ENCODE measurements around the gene CCNYL1. TPM values are rescaled to one million over a fixed set of nuclear protein-coding genes. Genes with fewer than 3 reads are reported as not detected.

The CCNYL1 gene
- polyA plus RNA-seq, 3 donors: 4.1 to 10.6 (median 4.6) TPM

GRCh38 chr2:207683438-207683837 is 28.0 kb upstream of the CCNYL1 start:
- no peaks in the 10 kb centered on the region for H3K27me3 ChIP-seq (ENCODE audit: control insufficient read depth in 2 of 2, insufficient read depth in 2 of 2, low read length in 2 of 2)
- Mint-ChIP-seq H3K27ac (no peak overlapping the region), H3K4me1 (peaks cover 3% of the 10 kb centered on the region), H3K36me3 (no peaks in the 10 kb centered on the region), H3K27me3 (ENCODE audit: low read depth in 3 of 3) (peaks cover 0 to 9% (median 3%) of the 10 kb centered on the region in 3 donors), H3K9me3 (peaks cover 0 to 4% (median 2%) of the 10 kb centered on the region in 7 donors), H3K4me3 (no peak overlapping the region)
- H3K4me3 ChIP-seq (replicated peaks in 1 of 3; ENCODE audit: low read depth in 2 of 3, low read length in 3 of 3): no peak overlapping the region
- H3K4me1 ChIP-seq (ENCODE audit: control insufficient read depth in 1 of 2, insufficient read depth in 2 of 2, low read length in 2 of 2): no peaks in the 10 kb centered on the region
- H3K27ac ChIP-seq (ENCODE audit: low read depth in 1 of 2, low read length in 2 of 2): no peak overlapping the region
- no peak overlapping the region for H3K4me2 ChIP-seq (replicated peaks; ENCODE audit: extremely low read depth, low read length, poor library complexity, severe bottlenecking)
- WGBS (ENCODE audit: insufficient coverage): 97% methylated on average over 3 of the region's 5 CpGs
- H3K9me3 ChIP-seq (replicated peaks in 1 of 2; ENCODE audit: control insufficient read depth in 1 of 2, insufficient read depth in 1 of 2, low read length in 2 of 2): no peaks in the 10 kb centered on the region
- H3K9ac ChIP-seq (ENCODE audit: insufficient read depth, low read length, poor library complexity, severe bottlenecking): no peak overlapping the region
- intact Hi-C loops (cut with micrococcal nuclease): no loop called here
- no peak for DNase-seq
- no peaks in the 10 kb centered on the region for H3K79me2 ChIP-seq (ENCODE audit: insufficient read depth, low read length)
- H3K36me3 ChIP-seq (replicated peaks in 1 of 2; ENCODE audit: control insufficient read depth in 1 of 2, insufficient read depth in 2 of 2, low read length in 2 of 2): no peaks in the 10 kb centered on the region
- no peak for TF ChIP-seq CTCF (IDR thresholded peaks at IDR 0.05)
- H4K20me1 ChIP-seq (ENCODE audit: insufficient read depth, low read length): no peaks in the 10 kb centered on the region
- H2AFZ ChIP-seq (ENCODE audit: insufficient read depth, low read depth, low read length, poor library complexity, severe bottlenecking): no peak overlapping the region

- Histone ChIP-seq H3K4me3 (replicated peaks in 1 of 3; ENCODE audit: low read depth in 2 of 3, low read length in 3 of 3) (no peak overlapping the region), H3K36me3 (replicated peaks in 1 of 2; ENCODE audit: control insufficient read depth in 1 of 2, insufficient read depth in 2 of 2, low read length in 2 of 2) (no peaks in the 10 kb centered on the region), H3K27ac (ENCODE audit: low read depth in 1 of 2, low read length in 2 of 2) (no peak overlapping the region), H3K4me1 (ENCODE audit: control insufficient read depth in 1 of 2, insufficient read depth in 2 of 2, low read length in 2 of 2) (no peaks in the 10 kb centered on the region), H3K9ac (ENCODE audit: insufficient read depth, low read length, poor library complexity, severe bottlenecking) (no peak overlapping the region), H3K9me3 (replicated peaks in 1 of 2; ENCODE audit: control insufficient read depth in 1 of 2, insufficient read depth in 1 of 2, low read length in 2 of 2) (no peaks in the 10 kb centered on the region), H3K4me2 (replicated peaks; ENCODE audit: extremely low read depth, low read length, poor library complexity, severe bottlenecking) (no peak overlapping the region), H2AFZ (ENCODE audit: insufficient read depth, low read depth, low read length, poor library complexity, severe bottlenecking) (no peak overlapping the region), H4K20me1 (ENCODE audit: insufficient read depth, low read length) (no peaks in the 10 kb centered on the region), H3K79me2 (ENCODE audit: insufficient read depth, low read length) (no peaks in the 10 kb centered on the region), H3K27me3 (ENCODE audit: control insufficient read depth in 2 of 2, insufficient read depth in 2 of 2, low read length in 2 of 2) (no peaks in the 10 kb centered on the region)
- Mint-ChIP-seq H3K9me3 (peaks cover 0 to 4% (median 2%) of the 10 kb centered on the region in 7 donors), H3K36me3 (no peaks in the 10 kb centered on the region), H3K27me3 (ENCODE audit: low read depth in 3 of 3) (peaks cover 0 to 9% (median 3%) of the 10 kb centered on the region in 3 donors), H3K4me3 (no peak overlapping the region), H3K4me1 (peaks cover 3% of the 10 kb centered on the region), H3K27ac (no peak overlapping the region)
- TF ChIP-seq CTCF (IDR thresholded peaks at IDR 0.05): no peak
- WGBS (ENCODE audit: insufficient coverage): 64% methylated on average over 2 of the region's 3 CpGs
- intact Hi-C loops (cut with micrococcal nuclease): no loop called here
- DNase-seq: no peak
Observed at GRCh38 chr2:207683879-207684627, 27.4 kb upstream of the CCNYL1 start.
